ENCODE data around the gene KLHL28.

DNA sequence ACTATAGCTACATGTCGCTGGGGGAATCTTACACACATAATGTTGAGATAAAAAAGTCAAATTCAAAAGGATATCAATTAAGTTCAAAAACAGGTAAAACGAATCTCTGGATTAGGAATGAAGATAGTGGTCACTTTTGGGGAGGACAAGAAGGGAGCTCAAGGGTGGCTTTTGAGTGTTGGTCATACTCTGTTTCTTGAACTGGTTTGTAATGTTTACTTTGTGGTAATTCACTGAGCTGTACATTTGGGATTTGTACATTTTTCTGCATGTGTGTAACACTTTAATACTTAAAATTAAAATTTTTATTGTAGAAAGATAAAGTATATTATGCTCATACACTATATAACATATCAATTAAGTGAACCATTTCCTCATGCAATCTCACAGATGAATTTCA, 26.6 kb downstream of the KLHL28 start:
- TF ChIP-seq CREB1 (IDR thresholded peaks at IDR 0.05; ENCODE audit: low read depth) (no peak), CTCF (IDR thresholded peaks at IDR 0.05 in 2 of 3, conservative IDR thresholded peaks at IDR 0.05 in 1 of 3; ENCODE audit: control insufficient read depth in 2 of 3, extremely low read depth in 1 of 3, insufficient read depth in 1 of 3, low read depth in 3 of 3, low read length in 3 of 3) (no peak), STAT1 (conservative IDR thresholded peaks at IDR 0.05) (no peak), RAD21 (IDR thresholded peaks at IDR 0.05; ENCODE audit: insufficient read depth, low read depth, low read length) (no peak), PBX3 (IDR thresholded peaks at IDR 0.05; ENCODE audit: insufficient replicate concordance, low read depth, low read length) (no peak), TAF1 (IDR thresholded peaks at IDR 0.05; ENCODE audit: borderline replicate concordance, low read depth, low read length) (no peak), POLR2A (IDR thresholded peaks at IDR 0.05; ENCODE audit: low read depth, low read length) (no peak), GABPA (IDR thresholded peaks at IDR 0.05; ENCODE audit: low read depth) (no peak), FOXK2 (IDR thresholded peaks at IDR 0.05) (no peak), YY1 (IDR thresholded peaks at IDR 0.05; ENCODE audit: low read depth, low read length) (no peak)

Data from GM12878 (cell line).